Measurements from ENCODE around the gene CCNL1. TPM values are rescaled to one million over a fixed set of nuclear protein-coding genes. Genes with fewer than 3 reads are reported as not detected.
A peak's percentile ranks its signal among the peaks of the same experiment; 100 is the strongest.

CCNL1 gene
- total RNA-seq, 1 donor = 175 TPM

DNA sequence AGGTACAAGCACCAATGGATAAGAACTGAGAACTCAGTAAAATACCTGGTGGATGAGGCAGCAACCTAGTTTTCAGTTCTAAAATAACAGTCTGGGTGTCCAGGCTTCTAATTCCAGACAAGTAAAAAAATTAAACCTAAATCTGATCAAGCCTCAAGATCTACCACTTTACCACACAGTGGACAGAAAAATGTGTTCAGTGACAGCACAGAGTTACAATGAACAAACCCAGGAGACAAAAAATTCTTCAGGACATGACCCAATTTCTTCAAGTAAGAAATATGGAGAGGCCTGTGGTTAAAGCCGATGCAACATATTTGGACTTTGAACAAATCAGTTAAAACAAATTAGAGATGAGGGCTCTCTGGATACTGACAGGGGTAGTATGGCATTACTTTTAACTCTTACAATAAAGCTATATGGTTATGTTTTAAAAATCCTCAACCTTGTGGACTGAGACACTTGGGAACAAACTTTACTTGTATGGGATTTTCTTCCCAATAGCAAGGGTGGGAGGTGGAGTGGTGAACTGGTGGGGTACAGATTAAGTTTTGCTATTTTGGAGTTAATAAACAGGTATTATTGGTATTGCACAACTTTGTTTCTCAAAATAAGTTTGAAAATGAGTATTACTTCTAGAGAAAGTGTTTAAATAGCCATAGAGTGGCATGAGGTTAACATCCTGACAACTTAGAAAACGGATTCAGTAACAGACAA, 14.2 kb downstream of the CCNL1 start:
- no peak overlapping the region for H3K4me3 ChIP-seq (ENCODE audit: low read depth, low read length)
- no peak for DNase-seq (ENCODE audit: low read depth)
- TF ChIP-seq, protein P1, sequence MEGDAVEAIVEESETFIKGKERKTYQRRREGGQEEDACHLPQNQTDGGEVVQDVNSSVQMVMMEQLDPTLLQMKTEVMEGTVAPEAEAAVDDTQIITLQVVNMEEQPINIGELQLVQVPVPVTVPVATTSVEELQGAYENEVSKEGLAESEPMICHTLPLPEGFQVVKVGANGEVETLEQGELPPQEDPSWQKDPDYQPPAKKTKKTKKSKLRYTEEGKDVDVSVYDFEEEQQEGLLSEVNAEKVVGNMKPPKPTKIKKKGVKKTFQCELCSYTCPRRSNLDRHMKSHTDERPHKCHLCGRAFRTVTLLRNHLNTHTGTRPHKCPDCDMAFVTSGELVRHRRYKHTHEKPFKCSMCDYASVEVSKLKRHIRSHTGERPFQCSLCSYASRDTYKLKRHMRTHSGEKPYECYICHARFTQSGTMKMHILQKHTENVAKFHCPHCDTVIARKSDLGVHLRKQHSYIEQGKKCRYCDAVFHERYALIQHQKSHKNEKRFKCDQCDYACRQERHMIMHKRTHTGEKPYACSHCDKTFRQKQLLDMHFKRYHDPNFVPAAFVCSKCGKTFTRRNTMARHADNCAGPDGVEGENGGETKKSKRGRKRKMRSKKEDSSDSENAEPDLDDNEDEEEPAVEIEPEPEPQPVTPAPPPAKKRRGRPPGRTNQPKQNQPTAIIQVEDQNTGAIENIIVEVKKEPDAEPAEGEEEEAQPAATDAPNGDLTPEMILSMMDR (IDR thresholded peaks at IDR 0.05; ENCODE audit: insufficient read depth, low read depth, low read length) = no peak

DNA sequence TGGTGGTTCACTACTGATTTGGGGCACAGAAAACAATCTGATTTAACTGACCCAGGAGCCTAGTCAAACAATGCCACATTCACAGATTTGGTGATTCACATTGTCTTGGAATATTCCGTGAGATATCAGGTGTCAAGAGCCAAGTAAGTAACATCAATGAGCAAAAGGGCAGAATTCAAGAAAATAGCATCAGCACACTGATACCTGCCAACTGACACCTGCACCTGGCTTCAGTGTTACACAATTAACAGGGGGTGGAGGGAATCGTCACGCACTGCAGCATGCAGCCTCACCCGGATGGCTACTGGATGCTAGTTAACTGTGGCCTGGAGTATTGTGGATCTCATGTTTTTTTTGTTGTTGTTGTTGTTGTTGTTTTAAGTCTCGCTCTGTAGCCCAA, 17.6 kb downstream of the CCNL1 start:
- H3K4me3 ChIP-seq (ENCODE audit: low read depth, low read length) = no peak overlapping the region
- no peak for DNase-seq (ENCODE audit: low read depth)
- TF ChIP-seq, protein P1 (IDR thresholded peaks at IDR 0.05; ENCODE audit: insufficient read depth, low read depth, low read length) = no peak

DNA sequence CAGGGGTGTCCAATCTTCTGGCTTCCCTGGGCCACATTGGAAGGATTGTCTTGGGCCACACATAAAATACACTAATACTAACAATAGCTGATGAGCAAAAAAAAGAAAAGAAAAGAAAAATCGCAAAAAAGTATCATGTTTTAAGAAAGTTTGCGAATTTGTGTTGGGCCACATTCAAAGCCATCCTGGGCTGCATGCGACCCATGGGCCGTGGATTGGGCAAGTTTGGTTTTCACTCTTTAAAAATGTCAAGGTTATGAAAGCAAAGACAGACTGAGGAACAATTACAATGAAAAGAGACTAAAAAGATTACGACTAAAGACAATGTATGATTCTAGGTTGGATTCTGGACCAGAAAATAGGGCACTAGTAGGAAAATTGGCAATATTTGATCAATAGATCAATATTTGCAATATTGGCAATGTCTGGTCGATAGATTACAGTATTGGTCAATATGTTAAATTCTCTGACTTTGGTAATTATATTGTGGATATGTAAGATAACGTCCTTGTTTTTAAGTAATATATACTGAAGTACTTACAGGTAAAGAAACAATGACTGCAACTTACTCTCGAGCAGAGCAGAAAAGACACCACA, 19.9 kb downstream of the CCNL1 start:
- no peak overlapping the region for H3K4me3 ChIP-seq (ENCODE audit: low read depth, low read length)
- TF ChIP-seq, protein P1 (IDR thresholded peaks at IDR 0.05; ENCODE audit: insufficient read depth, low read depth, low read length) = no peak
- DNase-seq (ENCODE audit: low read depth) = no peak

DNA sequence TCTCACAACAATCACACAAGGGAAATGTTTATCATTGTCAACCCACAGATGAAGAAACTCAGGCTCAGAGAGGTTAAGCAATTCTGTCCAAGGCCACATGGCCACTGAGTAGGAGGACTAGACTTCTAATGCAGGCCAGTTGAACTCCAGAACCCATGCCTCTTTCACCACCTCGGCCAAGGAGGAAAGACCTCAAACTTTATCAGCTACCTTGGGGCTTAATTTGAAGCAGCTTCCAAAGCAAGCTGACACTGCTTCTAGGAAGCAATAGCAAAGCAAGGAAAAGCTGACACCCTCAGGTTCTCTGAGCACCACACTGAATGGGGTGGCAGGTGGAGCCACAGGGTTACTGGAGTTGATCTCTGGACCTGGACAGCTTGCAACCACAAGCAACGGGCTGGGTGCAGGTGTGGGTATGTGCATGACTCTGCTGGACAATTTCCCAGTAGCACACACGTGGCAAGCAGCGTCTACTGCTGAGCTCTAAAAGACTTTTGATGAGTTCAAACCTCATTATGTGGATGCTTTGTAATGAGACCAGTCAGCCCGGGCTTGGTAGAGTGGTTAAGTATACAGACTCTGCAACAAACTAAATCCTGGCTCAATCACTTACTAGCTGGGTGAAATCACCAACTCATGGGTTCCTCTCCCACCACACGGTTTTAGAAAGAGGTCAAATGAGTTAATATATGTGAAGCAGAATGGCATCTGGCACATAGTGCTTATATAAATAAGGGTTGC, 23.1 kb downstream of the CCNL1 start:
- peak; percentile 81 for DNase-seq (ENCODE audit: low read depth)
- TF ChIP-seq, protein P1 (IDR thresholded peaks at IDR 0.05; ENCODE audit: insufficient read depth, low read depth, low read length) = no peak

DNA sequence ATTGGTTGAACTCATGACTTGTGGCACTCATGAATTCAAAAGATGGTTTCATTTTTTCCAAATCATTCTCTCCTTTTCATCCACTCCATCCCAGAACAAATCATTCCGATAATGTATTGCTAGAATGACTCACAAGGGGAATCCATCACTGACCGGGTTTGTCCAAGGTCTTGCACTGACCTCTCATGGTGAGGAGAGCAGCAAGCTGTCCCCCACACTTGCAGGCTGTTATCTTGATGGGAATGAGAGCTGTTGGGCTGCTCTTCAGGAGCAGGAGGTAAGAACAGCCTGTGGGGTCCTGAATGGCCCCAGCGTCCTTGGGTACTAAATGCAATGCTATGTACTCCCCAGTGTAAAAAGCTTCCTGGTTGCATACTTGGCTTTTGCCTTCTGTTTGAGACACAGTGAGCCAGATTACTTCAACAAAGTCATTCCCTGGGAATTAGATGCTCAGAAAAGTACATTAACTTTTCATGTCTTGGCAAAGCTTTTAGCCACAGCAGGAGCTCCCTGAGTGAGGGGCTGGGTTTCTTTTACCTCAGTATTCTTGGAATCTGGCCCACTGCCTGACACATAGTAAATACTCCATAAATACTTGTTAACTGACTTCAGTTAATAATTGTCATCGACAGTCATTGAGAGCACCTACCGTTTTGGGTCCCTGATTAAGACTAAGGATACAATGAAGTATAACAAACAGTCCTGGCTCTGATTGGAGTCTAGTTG, 24.1 kb downstream of the CCNL1 start:
- H3K4me3 ChIP-seq (ENCODE audit: low read depth, low read length) = no peak overlapping the region
- TF ChIP-seq, protein P1 (IDR thresholded peaks at IDR 0.05; ENCODE audit: insufficient read depth, low read depth, low read length) = peak; percentile 32
- DNase-seq (ENCODE audit: low read depth) = peak; percentile 62

More for the DNA sequence above, 23.1 kb downstream of the CCNL1 start:
- no peak overlapping the region for H3K4me3 ChIP-seq (ENCODE audit: low read depth, low read length)

DNA sequence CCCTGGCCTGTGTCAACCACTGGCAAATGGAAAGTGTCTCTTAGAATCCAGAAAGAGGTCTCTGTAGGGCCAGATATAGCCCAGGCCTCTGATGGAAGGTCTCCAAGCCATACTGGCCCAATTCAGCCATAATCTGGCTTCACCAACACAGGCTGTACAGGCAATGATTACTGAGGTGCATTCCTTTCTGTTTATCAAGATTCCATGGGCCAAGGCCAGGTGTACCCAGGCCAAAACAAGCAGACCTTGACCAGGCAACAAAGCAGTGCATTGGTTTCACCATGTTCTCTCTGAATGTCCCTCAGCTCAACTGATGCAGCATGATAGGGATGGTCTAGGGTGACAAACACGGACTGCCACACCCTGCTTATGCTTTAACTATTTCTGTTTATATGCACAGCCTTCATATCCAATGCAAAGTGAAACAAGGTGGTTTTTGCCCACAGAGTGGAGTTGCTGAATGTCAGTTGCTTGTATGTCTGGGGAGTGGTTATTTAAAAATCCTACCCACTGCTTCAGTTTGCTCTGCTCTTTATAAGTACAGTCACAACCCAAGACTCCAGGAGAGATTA, 25.2 kb downstream of the CCNL1 start:
- TF ChIP-seq, protein P1 (IDR thresholded peaks at IDR 0.05; ENCODE audit: insufficient read depth, low read depth, low read length) = no peak
- H3K4me3 ChIP-seq (ENCODE audit: low read depth, low read length) = no peak overlapping the region
- no peak for DNase-seq (ENCODE audit: low read depth)
